HG03354 (cell line): Measurements from ENCODE around the gene EIF1AX.
A peak's percentile ranks its signal among the peaks of the same experiment; 100 is the strongest.
"Not testable (repeated sequence)": the region's sequence is repeated elsewhere in the genome, so short reads cannot be mapped to it uniquely, and the experiment has no call there.

Source experiments
- ATAC-seq: cut with Tn5 transposase; IDR thresholded peaks from one replicate; pipeline ENCODE4 v1.9.1; 2021; ENCODE audit warnings: mild to moderate bottlenecking; ENCODE audit not compliant: unreplicated experiment, poor library complexity, severe bottlenecking

EIF1AX gene

DNA sequence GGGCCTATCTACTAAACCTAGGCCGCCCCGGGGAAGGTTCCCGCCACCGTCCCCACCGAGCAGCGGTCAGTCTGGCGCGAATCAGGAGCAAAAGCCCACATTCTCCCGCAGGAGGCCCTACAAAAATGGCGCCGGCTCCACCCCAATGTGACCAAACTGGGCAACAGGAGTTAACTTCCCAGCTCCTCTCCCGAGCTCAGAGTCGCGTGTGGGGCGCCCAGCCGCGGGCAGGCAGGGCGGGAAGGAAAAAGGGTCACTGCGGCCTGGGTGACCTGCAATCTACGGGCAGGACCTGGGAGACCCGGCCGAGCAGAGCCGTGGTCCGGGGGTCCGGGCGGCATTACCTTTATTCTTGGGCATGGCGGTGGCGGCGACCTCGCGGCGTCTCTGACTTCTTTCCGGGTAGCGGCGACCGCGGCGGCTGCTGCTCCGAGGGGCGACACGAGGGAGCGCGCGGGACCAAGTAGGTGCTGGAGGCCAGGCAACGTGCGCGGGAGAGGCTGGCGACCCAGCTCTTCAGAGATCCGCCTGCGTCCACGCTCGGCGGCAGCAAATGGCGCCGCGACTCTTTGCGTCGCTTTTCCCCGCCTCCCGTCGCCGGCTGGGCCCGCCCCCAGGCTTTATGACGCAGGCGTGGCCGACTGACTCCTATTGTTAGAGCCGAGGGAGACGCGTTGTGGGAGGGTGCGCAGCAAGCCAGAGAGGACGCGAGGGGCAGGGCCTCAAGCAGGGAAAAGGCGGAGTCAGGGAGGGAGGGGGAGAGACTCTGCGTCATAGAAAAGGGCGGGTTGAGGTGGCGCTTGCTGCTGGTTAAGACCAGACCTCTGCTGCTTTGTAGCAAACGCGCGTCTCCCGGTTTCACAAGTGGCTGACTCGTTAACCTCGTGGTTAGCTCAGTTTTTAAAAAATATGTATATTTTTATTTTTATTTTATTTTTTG is at the start of gene EIF1AX:
Gene EIF1AX (minus strand): TSS at position 558 of the 940 bp plus-strand sequence. CDS start 198 bp downstream, at position 360.
- ATAC-seq, result peak; percentile 98

- no peak for ATAC-seq
These were observed 47.5 kb upstream of the EIF1AX start for GRCh38 chrX:20189171-20189570.

- ATAC-seq, result peak; percentile 67
These were observed 40.1 kb upstream of the EIF1AX start for GRCh38 chrX:20181598-20182329.

DNA sequence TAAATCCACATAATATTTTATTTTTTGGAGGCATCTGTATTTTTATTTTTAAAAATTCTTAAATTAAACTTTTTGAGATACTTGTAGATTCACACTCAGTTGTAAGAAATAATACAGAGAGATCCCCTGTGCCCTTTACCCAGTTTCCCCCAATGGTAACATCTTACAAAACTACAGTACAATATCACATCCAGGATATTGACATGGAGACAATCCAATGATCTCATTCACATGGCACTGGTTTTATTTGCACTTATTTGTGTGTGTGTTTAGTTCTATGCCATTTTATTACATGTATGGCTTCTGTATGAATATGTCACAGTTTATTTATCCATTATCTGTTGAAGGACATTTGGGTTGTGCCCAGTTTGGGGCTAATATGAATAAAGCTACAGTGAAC is 35.5 kb upstream of the EIF1AX start:
- ATAC-seq, result no peak

DNA sequence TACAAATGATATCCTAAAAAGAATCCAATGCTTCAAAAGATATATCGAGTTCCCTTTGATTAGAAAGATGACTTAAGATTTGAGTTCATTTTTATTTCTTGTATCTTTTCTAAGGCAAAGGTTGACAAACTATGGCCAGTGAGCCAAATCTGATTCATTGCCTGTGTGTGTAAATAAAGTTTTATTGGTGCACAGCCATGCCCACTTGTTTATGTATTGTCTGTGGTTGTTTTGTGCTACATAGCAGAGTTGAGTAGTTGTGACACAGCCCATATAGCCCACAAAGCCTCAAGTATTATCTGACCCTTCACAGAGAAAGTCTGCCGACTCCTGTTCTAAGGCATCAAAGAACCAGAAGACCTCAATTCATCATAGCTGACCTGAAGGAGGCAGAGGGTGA is 32.2 kb upstream of the EIF1AX start:
- no peak for ATAC-seq

GRCh38 chrX:20173313-20173712 is 31.7 kb upstream of the EIF1AX start:
- no peak for ATAC-seq

GRCh38 chrX:20171887-20172286 is 30.2 kb upstream of the EIF1AX start:
- ATAC-seq, result no peak

DNA sequence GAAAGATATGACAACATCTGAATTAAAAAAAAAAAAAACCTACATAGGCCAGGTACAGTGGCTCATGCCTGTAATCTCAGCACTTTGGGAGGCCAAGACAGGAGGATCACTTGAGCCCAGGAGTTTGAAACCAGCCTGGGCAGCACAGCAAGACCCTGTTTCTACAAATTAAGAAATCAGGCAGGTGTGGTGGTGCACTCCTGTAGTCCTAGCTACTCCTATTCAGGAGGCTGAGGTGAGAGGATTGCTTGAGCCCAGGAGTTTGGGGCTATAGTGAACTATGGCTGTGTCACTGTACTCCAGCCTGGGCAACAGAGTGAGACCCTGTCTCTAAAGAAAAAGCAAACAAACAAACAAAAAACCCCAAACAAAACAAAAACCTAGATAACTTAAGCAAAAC is 20.9 kb upstream of the EIF1AX start:
- ATAC-seq, result not testable (repeated sequence)

DNA sequence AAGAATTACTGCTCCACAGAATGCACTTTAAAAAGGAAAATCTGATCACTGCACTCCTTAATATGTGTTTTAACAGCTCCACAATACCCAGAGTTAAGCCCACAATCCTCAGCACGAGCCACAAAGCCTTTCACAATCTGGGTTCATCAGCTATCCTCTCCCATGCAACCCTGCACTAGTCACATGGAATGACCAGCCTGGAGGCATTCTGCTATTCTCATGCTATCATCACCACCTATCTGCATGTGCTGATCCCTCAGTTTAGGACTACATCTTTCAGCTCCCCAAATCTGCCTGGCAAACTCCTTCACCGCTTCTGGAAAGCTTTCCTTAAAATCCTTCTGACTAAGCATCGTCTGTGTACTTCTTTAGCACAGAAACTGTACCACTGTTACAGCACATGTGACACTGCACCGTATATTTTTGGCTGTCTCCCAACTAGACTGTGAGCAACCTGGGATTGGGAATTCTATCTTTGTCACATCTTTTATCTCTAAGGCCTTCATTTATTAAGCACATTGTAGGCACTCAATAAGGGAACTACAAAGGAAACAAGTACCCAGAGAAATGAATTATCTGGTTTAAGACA is 18.3 kb upstream of the EIF1AX start:
- no peak for ATAC-seq

- ATAC-seq, result no peak
These were observed 10.1 kb upstream of the EIF1AX start for GRCh38 chrX:20151689-20152088.

DNA sequence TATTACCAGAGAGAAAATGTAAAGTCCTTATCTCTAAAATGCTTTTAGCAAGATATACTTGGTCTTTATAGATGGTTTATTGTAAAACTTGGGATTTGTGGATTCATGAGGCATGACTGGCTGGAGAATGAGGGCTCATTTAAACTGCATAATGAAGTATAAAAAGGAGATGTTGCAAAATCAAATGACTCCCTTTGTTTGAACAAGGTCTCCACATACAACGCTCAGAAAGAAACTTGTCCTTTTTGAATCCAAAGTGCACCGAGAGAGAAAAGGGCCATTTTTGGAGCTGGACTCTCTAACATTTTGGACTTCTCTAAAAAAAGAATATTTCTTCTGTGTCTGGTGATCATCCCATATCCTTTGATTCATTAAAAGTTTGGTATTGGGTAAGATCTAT is 7.7 kb upstream of the EIF1AX start:
- no peak for ATAC-seq

DNA sequence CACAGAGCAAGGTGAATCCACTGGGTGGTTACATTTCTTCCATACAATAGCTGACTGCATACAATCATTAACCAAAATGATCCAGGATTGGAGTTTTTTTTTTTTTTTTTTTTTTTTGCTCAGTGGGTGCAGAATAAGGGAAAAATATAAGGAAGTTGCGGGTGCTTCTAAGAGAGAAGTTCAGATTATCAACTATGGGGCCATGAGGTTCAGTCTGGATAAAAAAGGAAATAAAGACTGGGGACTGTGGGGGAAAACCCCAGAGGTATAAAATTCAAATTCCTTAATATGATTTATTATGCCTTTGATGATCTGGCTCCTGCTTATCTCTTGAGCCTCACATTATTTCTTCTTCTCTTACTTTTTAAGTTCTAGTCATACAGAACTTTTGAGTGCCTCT is 5.9 kb upstream of the EIF1AX start:
- ATAC-seq, result no peak

DNA sequence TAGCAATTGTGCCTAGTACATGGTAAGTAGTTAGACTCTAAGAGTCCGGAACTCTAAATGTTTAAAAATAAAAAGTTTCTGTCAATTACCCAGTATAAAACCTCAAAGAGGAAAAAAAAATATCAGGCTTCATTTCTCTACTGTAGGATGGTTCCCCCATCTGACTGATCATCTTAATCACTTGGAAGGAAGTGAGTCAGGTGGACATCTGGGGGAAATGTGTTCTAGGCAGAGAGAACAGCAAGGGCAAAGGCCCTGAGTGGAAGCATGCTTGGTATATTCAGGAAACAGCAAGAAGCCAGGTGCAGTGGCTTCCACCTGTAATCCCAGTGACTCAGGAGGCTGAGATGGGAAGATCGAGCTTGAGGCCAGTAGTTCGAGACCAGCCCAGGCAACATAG is 2.9 kb upstream of the EIF1AX start:
- ATAC-seq, result no peak

GRCh38 chrX:20143561-20143960 is 1.9 kb upstream of the EIF1AX start:
- no peak for ATAC-seq

- no peak for ATAC-seq
These were observed 1.5 kb upstream of the EIF1AX start for GRCh38 chrX:20143111-20143510.

DNA sequence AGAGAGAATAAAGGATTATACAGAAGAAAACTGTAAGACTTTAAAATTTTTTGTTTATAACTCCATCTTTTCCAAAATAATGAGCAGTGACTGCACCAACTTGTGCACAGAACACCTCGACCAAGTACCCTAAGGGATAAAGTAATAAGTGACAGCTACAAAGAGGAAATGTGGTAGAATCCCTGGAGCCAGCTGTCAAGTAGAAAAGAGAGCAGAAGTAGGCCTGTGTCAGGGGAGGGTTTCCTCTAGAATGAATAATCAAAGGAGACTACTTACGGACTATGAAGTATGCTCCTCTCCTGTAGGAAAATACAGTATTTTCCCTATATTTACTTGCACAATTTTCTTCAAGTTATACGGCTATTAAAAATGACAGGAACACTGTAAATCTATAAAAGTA is 1.2 kb downstream of the EIF1AX start:
- no peak for ATAC-seq

DNA sequence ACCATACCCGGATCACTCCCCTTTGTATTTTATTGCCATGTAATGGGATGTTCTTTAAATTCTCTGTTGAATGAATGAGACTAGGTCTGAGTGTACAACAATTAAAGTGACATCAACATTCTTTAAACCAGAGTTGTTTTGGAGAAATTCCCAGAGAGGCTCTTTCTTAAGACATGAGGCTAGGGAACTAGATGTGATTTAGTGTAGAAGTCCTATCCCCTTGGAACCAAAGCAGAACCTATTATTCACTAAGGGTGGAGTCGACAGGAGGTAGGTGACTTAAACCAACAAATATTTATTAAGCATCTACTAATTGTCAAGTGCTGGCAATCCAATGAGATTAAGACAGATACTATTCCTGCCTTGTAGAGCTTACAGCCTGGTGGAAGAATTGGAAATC is 1.7 kb downstream of the EIF1AX start:
- no peak for ATAC-seq

DNA sequence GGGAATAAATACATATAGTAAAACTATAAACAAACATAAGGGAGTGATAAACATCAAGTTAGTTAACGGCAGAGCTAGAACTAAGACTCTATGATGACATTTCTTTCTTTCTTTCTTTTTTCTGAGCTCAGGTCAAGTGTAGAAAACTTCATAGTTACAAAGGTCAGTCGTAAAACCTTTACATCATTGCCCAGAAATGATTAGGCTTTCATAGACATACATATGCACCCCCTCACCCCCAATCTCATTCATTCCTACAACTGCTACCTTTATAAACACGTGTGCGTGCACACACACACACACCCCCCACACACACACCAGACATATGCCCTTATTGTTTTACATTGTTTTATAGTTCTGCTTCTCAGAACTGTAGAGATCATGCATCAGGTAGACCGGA is 5.7 kb downstream of the EIF1AX start:
- no peak for ATAC-seq

- no peak for ATAC-seq
These were observed 9.0 kb downstream of the EIF1AX start for GRCh38 chrX:20132666-20133065.

GRCh38 chrX:20130357-20130756 is 11.3 kb downstream of the EIF1AX start:
- no peak for ATAC-seq

- no peak for ATAC-seq
These were observed 12.1 kb downstream of the EIF1AX start for GRCh38 chrX:20129547-20129946.
